Testis (tissue), 2 donors: ENCODE data around the gene STRN3.
"Not testable (repeated sequence)": the region's sequence is repeated elsewhere in the genome, so short reads cannot be mapped to it uniquely, and the experiment has no call there.

Source experiments
- POLR2A ChIP-seq: fragments of 450-650 bp; IDR thresholded peaks from one replicate; pipeline ENCODE4 v1.6.1; 2017; ENCODE audit warnings: antibody characterized with exemption, mild to moderate bottlenecking, moderate library complexity
- TF ChIP-seq, protein P1 (sequence below), 3 experiments: fragments of 450-650 bp in 2 of 3; fragments of 200-600 bp in 1 of 3; sonication (generic) in 1 of 3; IDR thresholded peaks; one replicate each; pipeline ENCODE4 v1.5.1; 2016 to 2019; ENCODE audit warnings: antibody characterized with exemption in 3 of 3, mild to moderate bottlenecking in 2 of 3, moderate library complexity in 1 of 3

DNA sequence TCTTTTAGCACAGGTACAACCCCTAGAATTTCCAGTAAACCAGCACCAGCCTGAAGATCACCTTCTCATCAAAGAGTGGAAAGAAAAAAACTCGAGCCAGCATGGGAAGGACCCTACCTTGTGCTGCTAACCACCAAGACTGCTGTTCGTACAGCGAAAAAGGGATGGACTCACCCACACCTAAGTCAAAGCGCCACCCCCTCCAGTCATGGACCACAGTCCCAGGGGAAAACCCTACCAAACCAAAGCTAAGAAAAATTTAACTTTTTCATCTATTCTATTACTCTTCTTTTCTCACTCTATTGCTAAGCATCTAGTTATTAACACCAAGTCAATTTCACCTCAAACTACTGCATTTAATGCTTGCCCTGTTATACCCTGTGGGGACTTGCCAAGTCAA is 56.4 kb downstream of the STRN3 start:
- TF ChIP-seq, protein P1, sequence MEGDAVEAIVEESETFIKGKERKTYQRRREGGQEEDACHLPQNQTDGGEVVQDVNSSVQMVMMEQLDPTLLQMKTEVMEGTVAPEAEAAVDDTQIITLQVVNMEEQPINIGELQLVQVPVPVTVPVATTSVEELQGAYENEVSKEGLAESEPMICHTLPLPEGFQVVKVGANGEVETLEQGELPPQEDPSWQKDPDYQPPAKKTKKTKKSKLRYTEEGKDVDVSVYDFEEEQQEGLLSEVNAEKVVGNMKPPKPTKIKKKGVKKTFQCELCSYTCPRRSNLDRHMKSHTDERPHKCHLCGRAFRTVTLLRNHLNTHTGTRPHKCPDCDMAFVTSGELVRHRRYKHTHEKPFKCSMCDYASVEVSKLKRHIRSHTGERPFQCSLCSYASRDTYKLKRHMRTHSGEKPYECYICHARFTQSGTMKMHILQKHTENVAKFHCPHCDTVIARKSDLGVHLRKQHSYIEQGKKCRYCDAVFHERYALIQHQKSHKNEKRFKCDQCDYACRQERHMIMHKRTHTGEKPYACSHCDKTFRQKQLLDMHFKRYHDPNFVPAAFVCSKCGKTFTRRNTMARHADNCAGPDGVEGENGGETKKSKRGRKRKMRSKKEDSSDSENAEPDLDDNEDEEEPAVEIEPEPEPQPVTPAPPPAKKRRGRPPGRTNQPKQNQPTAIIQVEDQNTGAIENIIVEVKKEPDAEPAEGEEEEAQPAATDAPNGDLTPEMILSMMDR (IDR thresholded peaks at IDR 0.05), result not testable (repeated sequence)
- not testable (repeated sequence) for TF ChIP-seq POLR2A
